HepG2 (cell line): ENCODE results near the gene SRC. TPM values are rescaled to one million over a fixed set of nuclear protein-coding genes. Genes with fewer than 3 reads are reported as not detected.

Experiments
- CBFB ChIP-seq: sonication (generic); formaldehyde crosslinking; IDR thresholded peaks from 2 replicates; pipeline ENCODE4 v1.4.0; 2020; ENCODE audit warnings: missing genetic modification reagents
- MXD3 ChIP-seq: IDR thresholded peaks from 2 replicates; pipeline ENCODE4 v1.6.1; 2016; ENCODE audit warnings: mild to moderate bottlenecking, missing biosample characterization, missing genetic modification reagents
- RBAK ChIP-seq: sonication (generic); formaldehyde crosslinking; IDR thresholded peaks from 2 replicates; pipeline ENCODE4 v1.5.1; 2020; ENCODE audit warnings: mild to moderate bottlenecking, missing genetic modification reagents
- REST ChIP-seq, 2 experiments: IDR thresholded peaks; 2 replicates each; pipeline ENCODE4 v1.6.1; 2011 to 2012; ENCODE audit warnings: low read length in 2 of 2, borderline replicate concordance in 1 of 2, low read depth in 1 of 2, mild to moderate bottlenecking in 1 of 2, moderate library complexity in 1 of 2
- SETDB1 ChIP-seq: sonication (generic); formaldehyde crosslinking; IDR thresholded peaks from 2 replicates; pipeline ENCODE4 v1.5.1; 2020; ENCODE audit warnings: missing genetic modification reagents, mild to moderate bottlenecking, borderline replicate concordance
- TCF7L2 ChIP-seq: IDR thresholded peaks from 2 replicates; pipeline ENCODE4 v1.6.1; 2011; ENCODE audit warnings: mild to moderate bottlenecking, low read depth, low read length, moderate library complexity
- TFDP1 ChIP-seq: IDR thresholded peaks from 2 replicates; pipeline ENCODE4 v1.6.1; 2016; ENCODE audit warnings: missing compliant biosample characterization, missing genetic modification reagents, borderline replicate concordance
- XBP1 ChIP-seq: sonication (generic); formaldehyde crosslinking; IDR thresholded peaks from 2 replicates; pipeline ENCODE4 v1.5.0; 2020; ENCODE audit warnings: missing genetic modification reagents
- ZBTB4 ChIP-seq: sonication (generic); formaldehyde crosslinking; IDR thresholded peaks from 2 replicates; pipeline ENCODE4 v1.4.0; 2020; ENCODE audit warnings: missing genetic modification reagents, mild to moderate bottlenecking, borderline replicate concordance
- ZFP37 ChIP-seq: sonication (generic); formaldehyde crosslinking; IDR thresholded peaks from 2 replicates; pipeline ENCODE4 v1.4.0; 2020; ENCODE audit warnings: missing genetic modification reagents, borderline replicate concordance
- ZNF460 ChIP-seq: sonication (generic); formaldehyde crosslinking; IDR thresholded peaks from 2 replicates; pipeline ENCODE4 v1.5.1; 2020; ENCODE audit warnings: missing genetic modification reagents, mild to moderate bottlenecking, borderline replicate concordance
- ZNF549 ChIP-seq: sonication (generic); formaldehyde crosslinking; IDR thresholded peaks from 2 replicates; pipeline ENCODE4 v1.5.0; 2020; ENCODE audit warnings: missing genetic modification reagents
- ZNF629 ChIP-seq: sonication (generic); formaldehyde crosslinking; conservative IDR thresholded peaks from 2 replicates; pipeline ENCODE4 v1.5.0; 2020; ENCODE audit warnings: missing genetic modification reagents
- ZNF703 ChIP-seq: sonication (generic); formaldehyde crosslinking; IDR thresholded peaks from 2 replicates; pipeline ENCODE4 v1.5.1; 2020; ENCODE audit warnings: missing genetic modification reagents, mild to moderate bottlenecking, moderate library complexity, borderline replicate concordance
- polyA plus RNA-seq, 8 experiments: library from polyadenylated mRNA; depleted of rRNA in 3 of 8; stranded (reverse) in 7 of 8; unstranded in 1 of 8; fragments of >200 nt; fragmentation: Illumina TruSeq in 4 of 8; extraction: Trizol in 4 of 8; gene quantifications; 2 replicates each; pipeline versions ENCODE4 v1.2.1 to v1.2.3, GENCODE V29; 2011 to 2016; ENCODE audit warnings: low read depth in 4 of 8, missing spikeins in 1 of 8, mixed read lengths in 1 of 8; ENCODE audit not compliant: insufficient read depth in 1 of 8
- total RNA-seq, 5 experiments: library from RNA; depleted of rRNA; stranded (reverse); fragments of >200 nt; fragmentation: Illumina TruSeq; extraction: Trizol; gene quantifications; 2 replicates each; pipeline ENCODE4 v1.2.3, GENCODE V29; 2016; ENCODE audit warnings: low read depth in 1 of 5

Gene SRC
- total and polyA plus RNA-seq, 2 of the 13 experiments (the other 11 are each of a cell fraction or from before 2014, with no cell fraction given): 54.7 to 192 TPM

GRCh38 chr20:37335642-37336368 lies 10.1 kb upstream of the SRC start (continued):
- TF ChIP-seq REST (IDR thresholded peaks at IDR 0.05; ENCODE audit: borderline replicate concordance in 1 of 2, low read depth in 1 of 2, low read length in 2 of 2): no peak
- TF ChIP-seq CBFB (CRISPR knock-in tag): no peak
- TF ChIP-seq ZNF629: no peak
- TF ChIP-seq SETDB1 (CRISPR knock-in tag): no peak
- TF ChIP-seq ZFP37 (CRISPR knock-in tag): no peak
- no peak for TF ChIP-seq ZNF460 (CRISPR knock-in tag)
- TF ChIP-seq RBAK: no peak
- peak; percentile 47; the same call in 1 of the 2 replicates for TF ChIP-seq MXD3 (CRISPR knock-in tag)
- no peak for TF ChIP-seq TCF7L2
- TF ChIP-seq ZNF703: no peak
- TF ChIP-seq ZBTB4 (CRISPR knock-in tag): no peak; the same call in 1 of the 2 replicates
- peak; percentile 65; the same call in 1 of the 2 replicates for TF ChIP-seq TFDP1 (CRISPR knock-in tag)
- TF ChIP-seq XBP1 (CRISPR knock-in tag): no peak
- no peak for TF ChIP-seq ZNF549 (CRISPR knock-in tag)
